AG08396 (cell line): ENCODE results near the gene FFAR4.

Experiments
- DNase-seq: peaks from one replicate; pipeline ENCODE4 v3.0.0; 2012; ENCODE audit warnings: low spot score, mixed read lengths

FFAR4 gene

DNA sequence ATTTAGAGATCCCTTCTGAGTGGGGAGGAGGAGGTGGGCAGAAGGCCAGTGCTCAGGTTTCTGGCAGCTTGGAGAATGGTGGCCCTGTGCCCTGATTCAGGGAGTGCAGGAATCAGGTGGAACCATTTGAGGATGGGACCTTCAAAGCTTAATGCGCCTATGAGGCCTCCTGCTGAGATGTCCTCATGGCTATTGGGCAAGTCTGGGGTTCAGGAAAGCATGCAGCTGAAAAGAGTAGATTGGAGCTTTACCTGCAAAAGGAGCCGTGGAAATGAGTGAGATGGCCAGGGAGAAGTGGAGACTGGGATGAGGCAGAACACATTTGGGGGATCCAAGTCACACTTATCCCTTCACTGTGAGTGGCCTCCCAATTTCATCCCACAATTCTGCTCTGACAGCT is 6.1 kb downstream of the FFAR4 start:
- no peak for DNase-seq

DNA sequence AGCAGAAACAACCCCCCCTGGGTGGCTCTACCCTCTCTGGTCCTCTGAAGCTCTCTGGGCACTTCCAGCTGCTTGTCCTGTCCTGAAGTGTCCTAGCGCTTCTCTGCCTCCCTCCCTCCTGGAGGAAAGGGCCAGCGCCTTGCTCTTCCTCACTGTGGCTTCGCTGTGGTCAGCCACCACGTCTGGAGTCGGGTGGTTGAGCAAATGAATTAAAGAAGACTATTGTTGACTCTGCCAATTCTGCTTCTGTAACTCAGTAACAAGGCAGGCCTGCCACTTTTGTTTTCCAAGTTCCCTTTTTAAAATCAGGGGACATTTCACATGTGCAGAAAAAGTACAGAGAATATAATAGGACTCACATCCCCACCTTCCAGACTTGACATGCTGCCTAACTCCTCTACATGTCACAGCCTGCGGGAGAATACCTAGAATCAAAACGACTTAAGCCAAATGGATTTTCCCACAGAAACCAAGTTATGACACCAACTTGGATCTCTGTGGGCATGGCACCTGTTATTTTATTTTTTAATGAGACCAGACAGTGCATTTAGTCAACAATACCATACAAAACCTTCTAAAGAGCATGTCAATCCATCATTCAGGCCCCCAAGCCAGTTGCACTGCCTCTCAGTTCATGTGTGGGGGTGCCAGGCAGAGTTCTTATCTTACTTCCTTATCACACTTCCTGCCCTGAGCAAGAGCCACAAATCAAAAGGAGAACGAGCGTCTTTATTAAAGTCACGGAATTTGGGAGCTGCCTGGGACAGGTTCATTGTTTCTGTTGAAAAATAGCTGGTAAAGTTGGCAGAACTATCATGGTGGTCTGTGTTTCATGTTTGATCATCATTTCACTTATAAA is 6.8 kb downstream of the FFAR4 start:
- no peak for DNase-seq

DNA sequence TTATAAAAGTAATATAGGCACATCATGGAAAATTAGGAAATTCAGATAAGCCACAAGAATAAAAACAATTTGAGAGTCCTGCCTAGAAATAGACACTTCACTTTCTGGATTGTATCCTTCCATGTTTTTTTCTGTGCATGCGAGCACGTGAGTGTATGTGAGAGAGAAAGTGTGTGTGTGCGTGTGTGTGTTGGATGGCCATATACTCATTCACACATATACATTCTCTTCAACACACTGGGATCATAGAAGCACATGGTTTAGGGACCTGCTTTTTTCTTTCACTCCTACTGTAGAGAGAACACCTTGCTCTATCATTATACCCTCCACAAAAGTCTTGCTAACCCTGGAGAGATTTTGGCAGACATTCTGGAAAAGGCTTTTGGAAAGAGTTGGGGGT is 7.5 kb downstream of the FFAR4 start:
- no peak for DNase-seq

DNA sequence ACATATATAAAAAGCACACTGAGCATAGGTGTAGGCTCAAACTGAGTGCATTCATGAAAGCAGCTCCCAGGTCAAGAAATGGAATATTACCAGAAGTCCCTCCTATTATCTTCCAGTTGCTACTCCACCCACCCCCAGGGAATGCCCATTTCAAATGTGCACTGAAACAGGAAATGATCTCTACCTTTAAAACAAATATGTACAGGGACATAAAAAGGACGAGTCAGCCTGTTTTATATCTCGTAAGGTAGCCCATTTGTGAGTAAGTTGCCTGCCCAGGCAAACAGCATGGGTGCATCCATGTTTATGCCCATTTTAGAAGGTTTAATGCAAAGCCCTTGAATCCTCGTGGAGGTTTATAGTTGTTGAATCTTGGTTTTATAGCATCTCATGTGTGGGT is 10.4 kb downstream of the FFAR4 start:
- no peak for DNase-seq

DNA sequence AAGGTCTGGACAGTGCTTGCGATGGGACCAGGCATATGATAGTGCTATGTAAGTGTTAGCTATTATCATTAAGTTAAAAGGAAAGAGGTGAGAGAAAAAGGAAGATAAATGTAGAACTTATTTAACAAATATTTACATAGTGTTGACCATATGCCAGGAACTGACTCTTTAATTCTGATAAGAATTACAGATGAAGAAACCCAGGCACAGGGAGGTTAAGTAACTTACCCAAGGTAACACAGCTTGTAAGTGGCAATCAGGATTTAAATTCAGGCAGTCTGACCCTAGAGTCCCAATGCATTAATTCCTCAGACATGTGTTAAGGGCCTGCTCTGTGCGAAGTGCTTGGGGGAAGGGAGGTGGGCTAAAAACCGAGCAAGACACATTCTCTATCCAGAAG is 11.1 kb downstream of the FFAR4 start:
- no peak for DNase-seq

DNA sequence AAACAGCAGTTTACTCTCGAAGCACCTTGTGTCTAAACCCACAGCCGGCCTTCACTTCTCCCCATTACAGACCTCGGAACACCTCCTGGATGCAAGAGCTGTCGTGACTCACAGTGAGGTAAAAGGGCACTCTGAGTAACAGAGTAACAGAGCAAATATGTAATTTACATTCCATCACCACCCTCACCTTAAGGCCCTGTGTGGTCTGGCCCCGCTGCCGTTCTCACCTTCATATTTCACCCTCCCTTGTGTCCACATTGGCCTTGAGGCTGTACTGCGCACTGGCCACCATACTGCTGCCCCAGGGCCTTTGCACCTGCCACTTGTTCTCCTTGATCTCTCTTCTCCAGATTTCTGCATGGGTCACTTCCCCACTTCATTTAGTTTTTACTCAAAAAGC is 12.6 kb downstream of the FFAR4 start:
- no peak for DNase-seq

DNA sequence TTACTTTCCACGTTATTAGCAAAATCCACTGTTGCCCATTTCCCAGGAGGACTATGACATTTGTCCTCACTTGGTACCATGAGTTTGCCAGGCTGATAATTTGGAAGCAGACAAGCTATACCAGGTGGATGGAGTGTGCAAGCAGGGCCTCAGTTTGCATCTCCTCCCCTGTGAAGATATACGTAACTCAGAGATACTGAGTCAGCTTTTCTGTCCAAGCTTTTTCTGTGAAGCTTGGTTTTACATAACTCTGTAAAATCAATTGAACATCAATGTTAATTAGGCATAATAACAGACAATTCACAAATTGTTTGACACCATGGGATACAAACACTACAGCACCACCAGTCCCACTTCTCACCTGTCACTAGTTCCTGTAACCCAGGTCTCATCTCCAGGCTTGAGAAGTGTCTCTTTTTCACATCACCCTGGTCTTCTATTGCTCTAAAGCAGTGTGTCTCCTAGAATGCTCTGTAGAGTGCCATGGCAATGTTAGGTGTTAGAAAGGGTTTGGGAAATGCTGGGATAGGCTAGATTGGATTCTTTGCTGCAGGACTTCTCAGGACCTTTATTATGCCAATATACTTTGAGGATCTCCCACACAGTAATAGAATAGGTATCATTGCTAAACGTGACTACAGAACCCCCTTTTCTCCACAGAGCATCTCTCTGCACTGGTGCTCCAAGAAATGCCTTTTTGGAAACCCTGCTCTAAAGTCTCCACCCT is 13.7 kb downstream of the FFAR4 start:
- no peak for DNase-seq

DNA sequence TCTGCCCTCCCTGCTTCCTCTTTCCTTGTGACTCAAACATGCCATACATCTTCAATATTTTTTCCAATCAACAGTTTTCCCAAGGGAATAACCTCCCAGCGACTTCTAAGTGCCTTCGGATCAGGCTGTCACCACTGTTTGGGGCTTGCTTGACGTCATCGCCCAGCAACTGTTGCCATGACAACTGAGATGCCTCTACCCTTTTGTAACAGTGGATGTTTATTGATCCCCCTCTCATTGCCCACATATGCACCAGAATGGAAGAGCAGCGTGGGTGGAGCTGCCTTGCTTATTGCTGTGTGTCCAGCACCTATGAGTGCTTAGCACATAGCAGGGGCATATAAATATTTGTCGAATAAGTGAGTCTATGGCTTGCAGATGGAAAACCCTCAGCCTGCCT is 14.4 kb downstream of the FFAR4 start:
- no peak for DNase-seq

DNA sequence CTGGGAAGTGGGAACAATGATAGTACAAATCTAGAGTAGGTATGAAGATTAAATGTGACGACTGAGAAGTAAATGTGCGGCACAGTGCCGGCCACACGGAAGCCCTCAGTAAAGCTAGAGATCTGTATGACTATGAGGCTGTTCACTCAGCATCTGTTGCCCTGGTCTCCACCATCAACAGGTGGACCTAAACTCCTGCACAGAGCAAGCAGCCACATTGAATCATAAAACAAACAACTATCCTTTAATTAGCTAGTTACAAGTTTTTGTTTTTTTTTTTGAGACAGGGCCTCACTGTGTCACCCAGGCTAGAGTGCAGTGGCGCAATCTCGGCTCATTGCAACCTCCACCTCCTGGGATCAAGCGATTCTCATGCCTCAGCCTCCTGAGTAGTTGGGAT is 18.0 kb downstream of the FFAR4 start:
- no peak for DNase-seq

DNA sequence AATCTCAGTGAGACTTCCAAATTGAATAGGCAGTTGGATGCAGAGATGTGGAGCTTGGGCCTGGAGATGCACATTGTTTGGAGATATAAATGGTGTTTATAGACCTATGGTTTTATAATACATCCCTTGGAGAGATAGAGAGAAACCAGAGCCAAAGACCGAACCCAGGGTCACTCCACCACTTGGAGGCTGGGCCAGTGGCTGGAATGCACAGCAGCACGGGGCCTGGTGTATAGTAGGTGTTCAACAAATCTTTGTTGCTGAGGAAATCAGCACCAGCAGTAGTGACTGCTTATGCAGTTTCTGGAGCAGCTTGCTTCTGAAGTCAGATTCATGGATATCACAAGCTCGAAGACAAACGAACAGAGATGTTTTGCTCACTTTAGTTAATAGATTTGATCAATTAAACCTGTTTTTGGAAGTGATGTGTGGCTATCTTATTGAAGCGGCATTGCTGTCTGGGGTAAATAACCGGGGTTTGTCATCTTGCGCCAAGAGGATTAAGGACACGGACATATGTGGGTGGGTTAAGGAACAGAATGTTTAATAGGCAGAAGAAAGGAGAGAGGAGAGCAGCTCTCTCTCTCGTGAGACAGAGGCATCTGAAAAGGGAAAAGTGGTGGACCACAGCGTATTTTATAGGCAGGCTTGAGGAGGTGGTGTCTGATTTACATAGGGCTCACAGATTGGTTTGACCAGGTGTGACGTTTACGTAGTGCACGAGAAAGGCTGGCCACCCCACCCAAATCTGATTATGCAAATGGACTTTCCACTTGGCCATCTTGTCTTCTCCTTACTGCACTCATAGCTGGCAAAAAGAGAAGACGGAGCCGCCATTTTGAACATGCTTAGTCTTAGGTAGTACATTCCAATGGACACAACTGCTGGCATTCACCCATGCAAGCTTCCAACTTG is 23.4 kb downstream of the FFAR4 start:
- DNase-seq, result no peak

DNA sequence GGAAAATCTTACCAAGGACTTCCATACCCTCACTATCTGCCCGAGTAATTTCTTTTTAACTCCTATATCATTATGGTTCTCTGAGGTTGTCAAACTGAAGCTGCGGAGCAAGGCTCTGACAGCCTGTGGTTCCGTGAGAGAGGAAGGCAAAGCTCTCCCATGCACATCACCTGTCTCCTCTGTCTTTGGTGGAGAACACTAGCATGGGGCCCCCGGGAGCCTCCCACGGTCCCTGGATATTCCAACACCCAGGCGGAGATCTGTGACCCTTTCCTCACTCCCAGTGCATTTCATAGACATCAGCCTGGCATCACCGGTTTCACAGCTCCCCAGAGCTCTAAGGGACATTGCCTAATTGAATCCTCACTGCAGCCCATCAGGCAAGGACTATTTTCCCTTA is 24.2 kb downstream of the FFAR4 start:
- no peak for DNase-seq

DNA sequence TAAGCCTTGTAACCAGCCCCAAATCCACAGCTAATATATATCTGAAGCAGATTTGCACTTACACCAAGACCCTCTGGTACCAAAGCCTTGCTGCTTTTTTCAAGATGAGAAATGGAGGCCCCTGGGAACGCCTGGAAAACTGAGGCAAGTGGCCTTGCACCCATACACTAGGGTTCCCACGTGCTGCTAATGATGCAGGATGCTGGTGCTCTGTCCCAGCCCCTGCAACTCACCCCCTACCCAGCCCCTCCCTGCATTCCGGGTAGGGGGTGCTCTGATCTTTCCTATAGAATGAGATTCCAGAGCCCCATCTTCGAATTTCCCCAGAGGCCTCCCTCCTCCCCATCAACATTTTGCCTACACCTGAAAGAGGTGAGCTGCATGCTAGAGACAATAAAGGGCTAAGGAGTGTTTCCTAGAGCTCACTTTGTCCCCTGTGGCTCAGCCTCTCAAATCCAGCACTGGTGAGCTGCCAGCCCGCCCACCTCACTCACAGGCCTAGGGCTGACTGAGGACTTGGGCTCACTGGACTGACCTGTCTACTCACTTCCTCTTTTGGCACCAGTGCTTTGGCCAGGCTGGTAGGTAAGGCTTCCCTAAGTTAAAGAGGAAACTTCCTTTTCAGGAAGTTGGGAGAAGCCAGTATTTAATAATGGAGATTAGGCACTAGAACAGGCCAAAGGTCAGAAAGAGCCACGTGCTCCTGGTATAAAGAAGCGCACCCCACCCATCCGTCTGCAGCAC is 24.8 kb downstream of the FFAR4 start:
- DNase-seq, result no peak

DNA sequence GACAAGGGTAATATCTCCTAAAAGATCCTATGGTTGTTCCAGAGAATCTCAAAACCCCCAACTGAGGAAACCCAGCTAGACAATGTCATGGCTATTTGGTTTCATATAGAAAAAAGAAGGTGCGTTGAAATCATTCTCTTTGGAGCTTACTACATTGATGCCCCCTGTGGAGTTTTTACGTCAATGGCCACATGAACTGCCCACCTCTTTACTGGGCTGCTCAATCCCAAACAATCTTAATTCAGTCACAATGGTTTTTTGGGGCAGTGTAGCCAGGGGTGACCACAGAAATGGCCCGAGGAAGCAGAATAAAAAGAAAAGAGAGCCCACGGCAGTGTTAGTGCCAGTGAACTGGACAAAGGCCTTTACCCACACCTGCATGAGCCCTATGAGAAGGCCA is 26.8 kb downstream of the FFAR4 start:
- no peak for DNase-seq

DNA sequence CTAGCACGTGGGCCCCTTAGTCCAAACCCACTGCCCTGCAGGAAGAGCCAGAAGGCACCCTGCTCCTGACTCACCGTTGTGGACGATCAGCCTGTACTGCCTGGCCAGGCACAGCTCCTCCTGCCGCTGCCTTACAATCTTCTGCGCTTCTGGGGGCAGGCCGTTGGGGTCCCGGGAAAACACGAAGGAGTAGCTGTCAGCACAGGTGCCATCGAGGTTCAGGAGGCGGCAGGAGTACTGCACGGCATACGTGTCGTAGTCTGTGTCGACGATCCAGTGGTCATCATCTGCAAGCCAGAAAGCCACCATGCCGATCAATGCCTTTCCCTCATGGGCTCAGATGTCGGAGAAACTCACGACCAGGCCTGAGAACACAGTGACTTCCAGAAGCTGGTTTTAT is 27.3 kb downstream of the FFAR4 start:
- no peak for DNase-seq

DNA sequence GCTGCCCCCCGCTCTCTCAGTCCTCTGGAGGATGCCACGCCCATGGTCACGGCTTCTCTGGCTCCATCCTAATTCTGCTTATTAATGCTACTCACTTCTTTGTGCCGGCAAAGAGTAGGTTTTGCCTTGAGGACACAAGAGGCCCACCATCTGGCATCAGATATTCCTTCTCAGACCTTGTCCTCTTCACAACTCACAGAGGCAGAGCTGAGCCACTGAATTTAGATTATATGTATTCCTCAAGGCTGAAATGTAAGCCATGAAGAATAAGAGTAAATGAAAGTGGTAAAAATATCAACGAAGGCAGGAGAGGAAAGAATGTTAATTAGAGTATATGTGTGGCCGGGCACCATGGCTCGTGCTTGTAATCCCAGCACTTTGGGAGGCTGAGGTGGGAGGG is 28.1 kb downstream of the FFAR4 start:
- no peak for DNase-seq

DNA sequence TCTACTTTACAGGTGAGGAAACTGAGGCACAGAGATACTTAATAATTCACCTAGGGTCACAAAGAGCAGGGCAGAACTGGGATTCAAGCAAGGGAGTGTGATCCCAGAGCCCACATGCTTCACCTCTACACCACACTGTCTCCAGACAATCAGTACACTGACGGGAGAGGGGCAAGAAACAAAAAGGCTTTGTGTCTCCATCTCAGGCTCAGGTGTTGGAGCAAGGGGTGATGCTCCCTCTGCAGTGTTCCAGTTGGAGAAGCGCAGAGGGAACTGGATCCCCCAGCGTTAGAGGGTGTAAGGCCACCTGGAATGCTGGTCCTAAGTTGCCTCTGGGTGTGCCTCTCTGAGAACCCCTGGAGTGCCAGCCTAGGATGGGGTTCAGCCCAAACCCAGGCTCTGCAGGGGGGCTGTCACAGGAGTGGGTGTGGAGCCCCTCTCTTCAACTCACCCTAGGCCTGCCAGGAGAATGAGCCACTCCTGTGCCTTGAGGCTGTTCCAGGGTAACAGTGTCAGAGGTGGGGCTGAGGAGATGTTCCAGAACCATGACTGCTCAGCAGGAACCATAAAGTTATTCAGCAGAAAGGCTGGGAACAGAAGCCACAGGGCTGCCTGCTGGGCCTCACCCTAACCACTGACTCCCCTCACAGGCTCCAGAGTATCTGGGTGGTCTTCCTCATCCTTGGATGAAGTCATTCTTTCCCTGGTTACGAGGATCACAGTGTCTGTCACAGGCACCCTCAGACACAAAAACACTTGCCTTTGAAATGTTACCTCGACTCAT is 29.1 kb downstream of the FFAR4 start:
- DNase-seq, result no peak

DNA sequence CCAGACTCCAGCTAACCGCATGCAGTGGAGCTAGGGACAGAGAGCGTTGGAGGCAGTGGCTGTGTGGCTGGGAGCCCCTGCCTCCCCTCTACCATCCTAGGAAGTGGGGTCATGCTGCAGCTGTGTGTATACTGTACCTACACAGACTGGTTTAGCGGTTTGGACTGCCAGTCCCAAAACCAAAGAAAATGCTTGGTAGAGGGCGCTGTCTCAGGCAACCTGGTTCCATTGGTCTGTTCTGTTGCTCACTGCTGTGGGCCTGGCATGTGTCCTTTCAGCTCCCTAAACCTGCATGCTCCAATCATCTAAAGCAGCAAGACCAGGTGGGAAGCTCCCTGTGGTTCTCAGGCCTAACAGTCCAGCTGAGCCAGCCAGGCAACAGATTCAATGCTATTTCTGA is 30.1 kb downstream of the FFAR4 start:
- DNase-seq, result no peak

DNA sequence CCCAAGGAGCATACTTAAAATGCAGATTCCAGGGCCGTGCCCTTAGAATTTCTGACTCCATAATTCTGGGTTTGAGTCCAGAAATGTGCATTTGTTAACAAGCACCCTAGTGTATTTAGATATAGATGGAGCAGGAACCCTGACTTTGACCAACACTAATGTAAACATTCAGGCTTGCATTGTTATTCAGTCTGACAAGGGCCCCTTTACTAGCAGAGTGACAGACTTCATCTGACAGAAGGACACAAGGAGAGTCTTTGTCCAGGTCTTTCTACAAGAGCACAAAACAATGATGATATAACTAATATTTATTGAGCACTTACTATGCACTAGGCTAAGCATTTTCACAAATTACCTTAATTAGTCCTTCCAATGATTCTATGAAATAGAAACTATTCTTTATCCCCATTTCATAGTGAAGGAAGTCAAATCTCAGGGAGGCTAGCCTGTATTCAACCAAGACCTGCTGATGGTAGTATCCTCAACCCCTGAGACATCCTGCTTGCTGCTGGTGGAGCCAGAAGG is 30.7 kb downstream of the FFAR4 start:
- no peak for DNase-seq

DNA sequence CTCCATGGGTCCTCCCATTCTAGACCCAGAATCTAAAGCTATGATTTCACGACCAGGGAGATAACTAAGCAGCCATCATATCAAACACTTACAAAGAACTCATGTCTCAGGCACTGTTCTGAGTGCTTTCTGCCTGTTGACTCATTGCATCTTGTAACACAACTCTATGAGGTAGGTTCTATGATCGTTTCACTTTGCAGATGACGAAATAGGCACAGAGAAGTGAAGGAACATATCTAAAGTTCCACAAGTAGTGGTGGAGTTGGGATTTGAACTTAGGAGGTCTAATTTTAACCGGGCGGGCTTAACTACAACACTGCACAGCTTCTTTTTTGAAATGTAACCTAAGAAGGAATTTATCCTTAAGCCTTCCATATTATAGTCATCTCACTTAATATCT is 31.7 kb downstream of the FFAR4 start:
- DNase-seq, result no peak

DNA sequence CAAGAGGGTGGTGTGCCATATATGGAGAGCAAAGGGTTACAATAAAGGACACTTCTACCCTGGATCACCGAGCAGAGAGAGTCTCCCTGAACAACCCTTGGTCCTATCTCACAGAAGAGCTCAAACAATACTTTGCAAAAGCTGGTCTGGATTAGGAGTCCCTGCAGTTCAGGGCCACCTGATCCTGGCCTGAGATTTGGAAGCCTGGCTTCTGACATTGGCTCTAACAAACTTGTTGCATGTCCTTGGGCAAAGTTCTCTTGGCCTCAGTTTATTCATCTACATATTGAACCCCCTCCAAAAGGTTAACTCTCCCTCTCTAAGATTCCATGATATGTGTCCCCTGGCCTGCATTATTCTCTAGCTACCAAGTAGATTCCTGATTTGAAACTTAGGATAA is 32.9 kb downstream of the FFAR4 start:
- no peak for DNase-seq

DNA sequence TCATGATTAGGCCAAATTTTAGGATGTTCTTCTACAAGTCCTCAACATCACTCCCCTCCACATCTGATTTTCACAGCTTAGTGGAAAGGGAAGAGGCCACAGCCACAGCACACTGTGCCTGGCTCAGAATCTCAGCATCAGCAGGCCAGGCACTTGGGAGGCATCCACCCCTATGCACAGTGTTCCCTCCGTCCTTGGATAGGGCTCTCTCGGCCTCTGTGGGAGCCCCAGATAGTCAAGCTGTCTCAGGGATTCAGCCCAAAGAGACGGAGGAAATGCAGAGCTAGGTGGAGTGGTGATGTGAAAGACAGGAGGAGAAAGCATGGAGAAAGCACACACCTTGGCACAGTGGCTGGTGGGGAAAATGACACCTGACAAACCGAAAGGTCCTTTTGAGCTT is 33.3 kb downstream of the FFAR4 start:
- no peak for DNase-seq
